GM21360 (cell line): Measurements from ENCODE around the gene SLC41A2.
"Not testable (repeated sequence)": the region's sequence is repeated elsewhere in the genome, so short reads cannot be mapped to it uniquely, and the experiment has no call there.

ENCODE experiments used
- ATAC-seq: cut with Tn5 transposase; IDR thresholded peaks from one replicate; pipeline ENCODE4 v1.9.1; 2021; ENCODE audit warnings: mild to moderate bottlenecking, moderate library complexity; ENCODE audit not compliant: unreplicated experiment

The SLC41A2 gene

GRCh38 chr12:104958001-104958804, at the start of gene SLC41A2:
TSS of gene SLC41A2 (minus strand) at chr12:104958290. CDS start at chr12:104928527, 29,763 bp downstream.
- peak; percentile 69 for ATAC-seq

- no peak for ATAC-seq
Observed at GRCh38 chr12:105001476-105001875, 43.4 kb upstream of the SLC41A2 start.

- no peak for ATAC-seq
Observed at GRCh38 chr12:104999347-104999685, 41.2 kb upstream of the SLC41A2 start.

- no peak for ATAC-seq
Observed at GRCh38 chr12:104998423-104999346, 40.6 kb upstream of the SLC41A2 start.

GRCh38 chr12:104997541-104997940, 39.5 kb upstream of the SLC41A2 start:
- ATAC-seq, result no peak

- ATAC-seq, result no peak
Observed at GRCh38 chr12:104994336-104994735, 36.2 kb upstream of the SLC41A2 start.

- no peak for ATAC-seq
Observed at GRCh38 chr12:104991565-104992128, 33.6 kb upstream of the SLC41A2 start.

GRCh38 chr12:104990950-104991349, 32.9 kb upstream of the SLC41A2 start:
- no peak for ATAC-seq

GRCh38 chr12:104986022-104986941, 28.2 kb upstream of the SLC41A2 start, which contains the start of gene NOPCHAP1:
TSS of gene NOPCHAP1 (plus strand) at chr12:104986316. CDS start at chr12:104986353, 37 bp downstream.
- peak; percentile 93 for ATAC-seq

GRCh38 chr12:104985206-104985605, 27.1 kb upstream of the SLC41A2 start:
- no peak for ATAC-seq

- not testable (repeated sequence) for ATAC-seq
Observed at GRCh38 chr12:104977688-104978087, 19.6 kb upstream of the SLC41A2 start.

GRCh38 chr12:104976703-104977102, 18.6 kb upstream of the SLC41A2 start:
- no peak for ATAC-seq

- ATAC-seq, result no peak
Observed at GRCh38 chr12:104975587-104976343, 17.7 kb upstream of the SLC41A2 start.

- ATAC-seq, result peak; percentile 98
Observed at GRCh38 chr12:104974626-104975290, 16.7 kb upstream of the SLC41A2 start.

GRCh38 chr12:104973250-104973649, 15.2 kb upstream of the SLC41A2 start:
- ATAC-seq, result no peak

- ATAC-seq, result no peak
Observed at GRCh38 chr12:104971306-104971705, 13.2 kb upstream of the SLC41A2 start.

- ATAC-seq, result no peak
Observed at GRCh38 chr12:104969343-104969742, 11.3 kb upstream of the SLC41A2 start.

- ATAC-seq, result peak; percentile 72
Observed at GRCh38 chr12:104966677-104967076, 8.6 kb upstream of the SLC41A2 start.

GRCh38 chr12:104964856-104965205, 6.7 kb upstream of the SLC41A2 start:
- ATAC-seq, result no peak
